CD1c-positive myeloid dendritic cell (primary cell): Measurements from ENCODE around the gene GDPD3.
A peak's percentile ranks its signal among the peaks of the same experiment; 100 is the strongest.

ENCODE experiments used
- DNase-seq: peaks from one replicate; pipeline ENCODE4 v3.0.0-alpha.2; 2016; ENCODE audit errors: extremely low spot score

GDPD3 gene

GRCh38 chr16:30095166-30096078, 17.9 kb downstream of the GDPD3 start:
- DNase-seq = peak; percentile 5

- DNase-seq = no peak
Observed at GRCh38 chr16:30094541-30095165, 18.7 kb downstream of the GDPD3 start.

- peak; percentile 94 for DNase-seq
Observed at GRCh38 chr16:30092373-30093010, 20.8 kb downstream of the GDPD3 start.

GRCh38 chr16:30091474-30092372, 21.6 kb downstream of the GDPD3 start, which contains the start of gene TBX6:
TSS of gene TBX6 (minus strand) at chr16:30091924. CDS start at chr16:30091193, 731 bp downstream.
- peak; percentile 97 for DNase-seq

GRCh38 chr16:30090610-30091331, 22.6 kb downstream of the GDPD3 start:
- DNase-seq = no peak

- DNase-seq = no peak
Observed at GRCh38 chr16:30088832-30089624, 24.3 kb downstream of the GDPD3 start.

- DNase-seq = no peak
Observed at GRCh38 chr16:30088237-30088831, 25.0 kb downstream of the GDPD3 start.

GRCh38 chr16:30087181-30087898, 26.0 kb downstream of the GDPD3 start:
- DNase-seq = peak; percentile 88

GRCh38 chr16:30086291-30087140, 26.8 kb downstream of the GDPD3 start:
- DNase-seq = no peak

GRCh38 chr16:30085820-30086219, 27.5 kb downstream of the GDPD3 start:
- DNase-seq = no peak

- no peak for DNase-seq
Observed at GRCh38 chr16:30085247-30085646, 28.1 kb downstream of the GDPD3 start.

GRCh38 chr16:30084816-30085159, 28.5 kb downstream of the GDPD3 start:
- no peak for DNase-seq

GRCh38 chr16:30084096-30084815, 29.1 kb downstream of the GDPD3 start:
- DNase-seq = no peak

- no peak for DNase-seq
Observed at GRCh38 chr16:30083216-30084055, 29.9 kb downstream of the GDPD3 start.

- DNase-seq = no peak
Observed at GRCh38 chr16:30082545-30083090, 30.7 kb downstream of the GDPD3 start.

GRCh38 chr16:30079480-30079879, 33.9 kb downstream of the GDPD3 start:
- DNase-seq = no peak
